ENCODE results near the gene NLGN2.

Gene NLGN2

DNA sequence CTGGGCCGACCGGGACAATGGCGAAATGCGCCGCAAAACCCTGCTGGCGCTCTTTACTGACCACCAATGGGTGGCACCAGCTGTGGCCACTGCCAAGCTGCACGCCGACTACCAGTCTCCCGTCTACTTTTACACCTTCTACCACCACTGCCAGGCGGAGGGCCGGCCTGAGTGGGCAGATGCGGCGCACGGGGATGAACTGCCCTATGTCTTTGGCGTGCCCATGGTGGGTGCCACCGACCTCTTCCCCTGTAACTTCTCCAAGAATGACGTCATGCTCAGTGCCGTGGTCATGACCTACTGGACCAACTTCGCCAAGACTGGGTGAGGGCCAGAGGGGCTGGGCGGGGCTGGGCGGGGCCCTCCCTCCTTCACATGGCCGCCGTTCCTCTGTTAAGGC lies 8.1 kb downstream of the NLGN2 start:
- DNase-seq: no peak

DNA sequence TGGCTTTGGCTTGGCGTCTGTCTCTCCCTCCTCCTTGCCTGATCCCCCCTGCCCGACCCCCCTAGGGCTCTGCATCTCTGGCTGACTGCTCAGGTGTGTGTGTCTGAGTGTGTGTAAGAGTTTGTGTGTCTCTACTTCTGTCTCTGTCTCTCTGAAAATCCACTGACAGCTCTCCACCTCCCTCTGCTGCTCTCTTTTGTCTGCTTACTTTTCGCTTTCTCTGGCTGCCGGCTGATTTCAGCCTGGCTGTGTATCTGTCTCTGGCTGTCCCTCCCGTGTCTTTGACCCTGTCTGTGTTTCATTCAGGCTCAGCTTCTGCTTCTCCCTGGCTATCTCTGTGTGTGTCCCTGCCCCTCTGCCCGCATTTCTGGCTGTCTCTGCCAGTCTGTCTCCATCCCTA lies 8.7 kb downstream of the NLGN2 start:
- no peak for DNase-seq

DNA sequence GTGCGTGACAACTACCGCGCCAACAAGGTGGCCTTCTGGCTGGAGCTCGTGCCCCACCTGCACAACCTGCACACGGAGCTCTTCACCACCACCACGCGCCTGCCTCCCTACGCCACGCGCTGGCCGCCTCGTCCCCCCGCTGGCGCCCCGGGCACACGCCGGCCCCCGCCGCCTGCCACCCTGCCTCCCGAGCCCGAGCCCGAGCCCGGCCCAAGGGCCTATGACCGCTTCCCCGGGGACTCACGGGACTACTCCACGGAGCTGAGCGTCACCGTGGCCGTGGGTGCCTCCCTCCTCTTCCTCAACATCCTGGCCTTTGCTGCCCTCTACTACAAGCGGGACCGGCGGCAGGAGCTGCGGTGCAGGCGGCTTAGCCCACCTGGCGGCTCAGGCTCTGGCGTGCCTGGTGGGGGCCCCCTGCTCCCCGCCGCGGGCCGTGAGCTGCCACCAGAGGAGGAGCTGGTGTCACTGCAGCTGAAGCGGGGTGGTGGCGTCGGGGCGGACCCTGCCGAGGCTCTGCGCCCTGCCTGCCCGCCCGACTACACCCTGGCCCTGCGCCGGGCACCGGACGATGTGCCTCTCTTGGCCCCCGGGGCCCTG lies 9.5 kb downstream of the NLGN2 start:
- DNase-seq: no peak

DNA sequence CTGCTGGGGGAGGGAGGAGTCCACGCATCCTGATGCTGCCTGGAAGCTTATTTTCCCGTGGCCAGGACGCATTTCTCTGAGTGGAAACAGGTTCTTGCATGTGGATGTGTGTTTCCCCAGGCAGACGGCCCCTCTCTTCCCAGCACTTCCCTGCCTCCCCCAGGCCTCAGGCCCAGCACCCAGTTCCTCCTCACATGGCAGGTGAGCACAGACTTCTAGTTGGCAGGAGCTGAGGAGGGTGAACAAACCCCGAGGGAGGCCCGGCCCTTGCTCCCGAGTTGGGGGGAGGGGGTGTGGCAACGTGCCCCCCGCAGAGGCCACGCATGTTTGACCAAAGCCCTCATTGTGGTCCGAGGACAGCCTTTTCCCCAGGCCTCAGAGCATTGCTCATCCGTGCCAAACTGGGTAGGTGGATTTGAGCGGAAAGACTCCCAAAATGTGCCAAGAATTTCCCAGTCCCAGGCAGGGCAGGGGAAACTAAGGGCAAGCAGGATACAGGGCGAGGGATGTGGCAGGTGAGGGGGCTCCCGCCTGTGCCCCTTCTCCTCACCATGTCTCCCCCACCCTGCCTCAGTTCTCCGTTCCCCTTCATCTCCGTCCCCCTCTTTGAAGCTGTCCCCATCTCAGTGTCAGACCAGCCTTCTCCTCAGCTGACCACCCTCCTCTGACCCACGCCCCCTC lies 11.0 kb downstream of the NLGN2 start:
- no peak for DNase-seq

DNA sequence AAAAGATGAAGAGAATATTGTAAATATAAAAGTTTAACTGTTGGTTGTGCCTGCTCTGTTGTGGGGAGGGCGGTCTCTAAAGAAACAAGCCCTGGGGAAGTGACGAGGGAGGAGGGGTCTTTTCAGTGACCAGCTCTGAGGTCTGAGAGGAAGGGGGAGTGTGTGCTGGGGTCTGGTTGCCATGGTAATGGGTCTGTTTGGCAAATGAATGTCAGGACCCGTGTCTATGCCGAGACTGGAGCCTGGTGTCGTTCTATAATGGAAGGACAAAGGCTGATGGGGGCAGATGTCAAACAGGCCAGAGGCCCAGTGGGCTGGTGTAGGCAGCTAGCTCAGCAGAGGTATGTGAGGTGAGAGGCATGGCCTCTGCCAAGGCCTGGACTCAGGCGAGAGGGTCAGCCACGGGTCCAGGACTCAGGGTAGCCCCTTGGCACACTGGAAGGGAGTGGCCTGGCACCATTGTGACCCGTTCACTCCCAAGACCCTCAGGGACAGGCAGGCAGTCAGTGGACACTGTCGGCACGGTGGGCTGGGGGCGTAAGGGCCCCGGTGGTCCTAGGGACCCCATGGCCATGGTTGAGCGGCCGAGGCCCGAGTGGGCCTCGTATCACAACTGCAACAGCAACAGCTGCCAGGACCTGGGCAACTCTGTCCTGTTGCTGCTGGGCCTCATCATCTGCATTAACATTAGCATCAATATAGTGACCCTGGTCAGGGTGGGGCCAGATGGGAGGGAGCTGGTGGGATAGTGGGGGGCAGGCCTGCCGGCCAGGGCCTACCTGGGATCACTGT lies 12.4 kb downstream of the NLGN2 start, which contains the start of gene SPEM1:
Gene SPEM1 (plus strand): TSS at position 506 of the 792 bp plus-strand sequence. CDS start 61 bp downstream, at position 567.
- DNase-seq: no peak

DNA sequence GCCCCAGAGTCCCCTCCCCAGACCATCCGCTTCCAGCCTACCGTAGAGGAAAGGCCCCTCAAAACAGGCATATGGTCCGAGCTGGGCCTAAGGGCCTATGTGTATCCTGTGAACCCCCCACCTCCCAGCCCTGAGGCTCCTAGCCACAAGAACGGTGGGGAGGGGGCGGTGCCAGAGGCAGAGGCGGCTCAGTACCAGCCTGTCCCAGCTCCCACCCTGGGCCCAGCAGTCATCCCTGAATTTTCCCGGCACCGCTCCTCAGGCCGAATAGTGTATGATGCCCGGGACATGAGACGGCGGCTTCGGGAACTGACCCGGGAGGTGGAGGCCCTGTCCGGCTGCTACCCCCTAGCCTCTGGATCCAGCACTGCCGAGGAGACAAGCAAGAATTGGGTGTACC lies 13.5 kb downstream of the NLGN2 start:
- DNase-seq: no peak

DNA sequence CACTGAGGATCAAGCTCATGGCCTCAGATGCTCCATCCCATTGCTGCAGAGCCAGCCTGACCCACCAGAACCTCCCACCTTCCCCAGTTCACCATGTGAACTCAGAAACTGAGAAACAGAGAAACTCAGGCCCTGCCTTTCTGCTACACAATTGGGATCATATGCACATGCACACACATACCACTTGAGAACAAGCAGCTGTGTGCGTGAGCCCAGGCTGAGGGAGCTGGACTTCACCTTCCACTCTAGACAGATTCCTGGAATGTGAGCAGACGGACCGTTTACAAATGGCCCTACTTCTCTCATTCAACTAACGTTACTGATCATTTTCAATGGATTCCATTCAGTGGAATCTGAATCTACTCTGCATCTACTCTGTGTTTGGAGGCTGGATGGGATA lies 16.0 kb downstream of the NLGN2 start:
- no peak for DNase-seq

DNA sequence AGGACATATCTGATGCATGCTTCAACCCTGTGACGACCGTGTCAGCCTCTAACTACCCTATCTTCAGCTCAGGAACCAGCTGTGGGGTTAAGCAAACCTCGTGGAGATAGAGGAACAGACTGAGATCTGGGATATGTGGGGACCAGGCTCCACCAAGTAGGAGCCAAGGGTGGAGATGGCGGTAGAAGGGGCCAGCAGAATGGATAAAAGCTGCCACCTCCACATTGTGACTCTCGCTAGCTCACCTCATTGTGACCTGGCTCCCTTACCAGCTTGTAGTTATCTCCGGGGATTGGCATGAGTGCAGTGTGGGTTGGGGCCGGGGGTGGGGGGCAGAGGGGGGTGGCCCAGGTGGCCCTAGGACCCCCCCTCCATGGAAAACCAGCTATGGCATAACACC lies 17.7 kb downstream of the NLGN2 start, which contains the start of gene SPEM2:
Gene SPEM2 (plus strand): TSS at position 301 of the 400 bp plus-strand sequence. CDS start 73 bp downstream, at position 374.
- no peak for DNase-seq

DNA sequence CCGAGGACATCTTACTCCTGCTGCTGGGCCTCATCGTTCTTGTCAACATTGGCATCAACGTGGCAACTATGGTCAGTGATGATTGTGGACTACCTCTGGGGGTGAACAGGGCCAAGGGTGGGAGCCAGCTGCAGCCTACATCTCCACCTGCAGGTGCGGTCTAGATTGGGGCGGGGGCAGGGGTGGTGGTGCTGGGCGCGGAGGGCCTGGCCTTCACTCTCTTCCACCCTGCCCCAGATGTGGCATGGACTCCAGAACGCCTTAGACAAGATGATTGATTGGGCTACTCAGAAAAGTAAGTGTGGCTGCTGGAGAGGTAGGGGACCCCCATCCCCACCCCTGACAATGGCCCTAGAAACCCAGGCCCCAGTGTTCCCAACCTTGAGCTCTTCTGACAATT lies 18.1 kb downstream of the NLGN2 start:
- DNase-seq: no peak

DNA sequence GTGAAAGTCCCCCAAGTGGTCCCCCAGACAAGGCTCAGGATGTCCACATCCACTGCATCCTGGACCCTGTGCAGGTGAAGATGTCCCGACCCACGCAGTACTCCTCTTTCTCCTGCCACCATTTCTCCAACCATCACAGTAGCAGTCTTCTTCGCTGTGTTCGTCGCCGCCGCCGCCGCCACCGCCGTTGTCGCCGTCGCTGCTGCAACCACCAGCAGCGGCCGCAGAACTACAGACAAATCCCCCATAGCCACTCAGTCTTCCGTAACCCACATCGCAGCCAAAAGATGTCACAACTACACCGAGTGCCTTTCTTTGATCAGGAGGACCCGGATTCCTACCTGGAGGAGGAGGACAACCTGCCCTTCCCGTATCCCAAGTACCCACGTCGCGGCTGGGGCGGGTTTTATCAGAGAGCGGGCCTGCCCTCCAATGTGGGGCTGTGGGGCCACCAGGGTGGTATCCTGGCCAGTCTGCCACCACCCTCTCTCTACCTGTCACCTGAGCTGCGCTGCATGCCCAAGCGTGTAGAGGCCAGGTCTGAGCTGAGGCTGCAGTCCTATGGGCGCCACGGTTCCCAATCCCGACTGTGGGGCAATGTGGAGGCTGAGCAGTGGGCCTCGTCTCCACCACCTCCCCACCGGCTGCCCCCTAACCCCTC lies 18.7 kb downstream of the NLGN2 start:
- DNase-seq: no peak

DNA sequence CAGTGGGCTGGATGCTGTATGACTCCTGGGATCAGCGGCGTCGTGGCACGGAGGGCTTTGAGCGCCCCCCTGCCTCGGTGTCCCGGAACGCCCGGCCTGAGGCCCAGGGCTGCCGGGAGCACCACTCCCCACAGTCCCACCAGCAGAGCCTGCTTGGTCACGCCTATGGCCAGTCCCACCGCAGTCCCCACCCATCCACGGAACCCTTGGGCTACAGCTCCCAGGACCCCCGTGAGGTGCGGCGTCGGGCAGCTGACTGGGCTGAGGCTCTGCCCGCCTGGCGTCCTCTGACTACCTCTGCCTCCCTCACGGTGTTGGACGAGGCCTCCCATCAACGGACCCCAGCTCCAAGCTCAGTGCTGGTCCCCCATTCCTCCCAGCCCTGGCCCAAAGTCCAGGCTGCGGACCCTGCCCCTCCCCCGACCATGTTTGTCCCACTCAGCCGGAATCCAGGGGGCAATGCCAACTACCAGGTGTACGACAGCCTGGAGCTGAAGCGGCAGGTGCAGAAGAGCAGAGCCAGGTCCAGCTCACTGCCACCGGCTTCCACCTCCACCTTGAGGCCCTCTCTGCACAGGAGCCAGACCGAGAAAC lies 19.3 kb downstream of the NLGN2 start:
- DNase-seq: no peak

DNA sequence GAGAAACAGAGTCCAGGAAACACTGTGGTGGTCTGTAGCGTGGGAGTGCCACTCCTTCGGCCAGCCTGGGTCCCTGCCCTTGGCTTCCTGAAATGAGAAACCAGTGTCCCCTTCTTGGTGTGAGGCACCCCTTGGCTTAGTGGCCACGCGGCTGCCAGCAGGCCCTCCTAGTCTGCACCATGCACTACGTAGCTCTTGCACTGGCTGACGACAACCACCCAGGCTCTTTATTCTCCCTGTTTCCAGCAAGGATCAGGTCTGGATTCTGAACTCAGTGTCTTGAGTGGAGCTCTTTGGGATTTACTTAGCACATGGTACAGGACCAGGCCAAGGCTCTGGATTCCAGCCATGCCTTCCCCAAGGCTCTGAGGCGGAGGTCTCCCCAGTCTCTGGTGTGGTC lies 19.9 kb downstream of the NLGN2 start:
- DNase-seq: no peak

DNA sequence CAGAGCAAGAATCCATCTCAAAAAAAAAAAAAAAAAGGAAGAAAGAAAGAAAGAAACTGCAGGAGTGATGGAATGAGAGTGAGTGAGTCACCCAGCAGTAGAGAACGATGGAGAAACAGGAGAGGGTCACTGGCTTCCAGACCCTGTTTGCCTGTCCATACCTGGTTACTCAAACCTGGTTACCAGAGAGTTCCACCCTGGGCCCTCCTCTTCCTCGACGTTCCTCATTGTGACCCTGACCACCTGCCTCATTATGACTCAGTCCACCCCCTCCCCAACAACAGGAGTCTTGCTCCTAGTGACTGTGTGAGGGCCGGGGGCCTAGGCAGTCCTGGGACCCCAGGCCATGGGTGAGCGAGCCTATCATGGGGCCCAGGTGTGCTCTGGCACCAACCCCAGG lies 20.9 kb downstream of the NLGN2 start, which contains the start of gene SPEM3:
Gene SPEM3 (plus strand): TSS at position 301 of the 400 bp plus-strand sequence. CDS start 46 bp downstream, at position 347.
- DNase-seq: no peak

DNA sequence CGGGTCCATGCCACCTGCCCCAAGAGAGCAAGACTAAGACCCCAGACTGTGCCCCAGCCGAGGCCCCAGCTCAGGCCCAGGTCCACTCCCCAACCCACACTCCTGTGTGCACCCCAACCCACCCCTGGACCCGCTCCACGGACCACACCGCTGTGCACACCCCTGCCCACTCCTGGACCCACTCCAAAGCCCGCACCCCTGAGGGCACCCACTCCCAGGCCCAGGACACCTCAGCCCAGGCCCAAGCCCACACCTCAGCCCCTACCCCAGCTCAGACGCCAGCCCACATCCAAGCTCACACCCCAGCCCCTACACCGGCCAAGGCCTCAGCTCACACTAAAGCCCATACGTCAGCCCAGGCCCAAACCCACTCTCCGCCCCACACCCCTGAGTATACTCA lies 22.1 kb downstream of the NLGN2 start:
- no peak for DNase-seq

DNA sequence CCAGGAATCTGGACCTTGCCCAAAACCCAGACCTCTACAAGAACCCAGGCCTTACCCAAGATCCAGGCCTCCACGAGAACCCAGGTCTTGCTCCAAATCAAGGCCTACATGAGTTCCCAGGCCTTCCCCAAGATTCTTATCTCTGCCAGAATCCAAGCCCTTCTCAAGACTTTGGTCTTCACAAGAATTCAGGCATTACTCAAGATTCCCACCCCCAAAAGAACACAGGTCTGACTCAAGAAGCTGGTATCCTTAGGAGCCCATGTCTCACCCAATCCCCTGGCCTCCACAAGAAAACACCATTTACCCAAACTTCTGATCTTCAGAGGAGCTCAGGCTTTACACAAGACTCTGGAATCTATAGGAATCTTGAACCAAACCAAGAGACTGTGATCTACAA lies 23.6 kb downstream of the NLGN2 start:
- DNase-seq: no peak

DNA sequence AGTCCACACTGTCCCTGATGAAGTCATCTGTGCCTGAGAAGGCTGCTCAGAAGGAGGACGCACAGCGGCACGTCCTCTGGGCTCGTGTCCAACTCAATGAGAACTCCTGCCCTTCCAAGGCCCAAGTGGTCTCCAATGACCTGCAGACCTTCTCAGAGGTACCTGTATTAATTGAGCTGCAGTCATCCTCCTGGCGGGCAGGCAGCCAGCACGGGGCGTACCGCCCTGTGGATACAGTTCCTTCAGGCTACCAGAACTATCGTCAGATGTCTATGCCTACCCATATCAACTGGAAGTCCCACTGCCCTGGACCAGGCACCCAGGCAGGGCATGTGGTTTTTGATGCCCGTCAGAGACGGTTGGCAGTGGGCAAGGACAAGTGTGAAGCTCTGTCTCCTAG lies 24.7 kb downstream of the NLGN2 start:
- no peak for DNase-seq

DNA sequence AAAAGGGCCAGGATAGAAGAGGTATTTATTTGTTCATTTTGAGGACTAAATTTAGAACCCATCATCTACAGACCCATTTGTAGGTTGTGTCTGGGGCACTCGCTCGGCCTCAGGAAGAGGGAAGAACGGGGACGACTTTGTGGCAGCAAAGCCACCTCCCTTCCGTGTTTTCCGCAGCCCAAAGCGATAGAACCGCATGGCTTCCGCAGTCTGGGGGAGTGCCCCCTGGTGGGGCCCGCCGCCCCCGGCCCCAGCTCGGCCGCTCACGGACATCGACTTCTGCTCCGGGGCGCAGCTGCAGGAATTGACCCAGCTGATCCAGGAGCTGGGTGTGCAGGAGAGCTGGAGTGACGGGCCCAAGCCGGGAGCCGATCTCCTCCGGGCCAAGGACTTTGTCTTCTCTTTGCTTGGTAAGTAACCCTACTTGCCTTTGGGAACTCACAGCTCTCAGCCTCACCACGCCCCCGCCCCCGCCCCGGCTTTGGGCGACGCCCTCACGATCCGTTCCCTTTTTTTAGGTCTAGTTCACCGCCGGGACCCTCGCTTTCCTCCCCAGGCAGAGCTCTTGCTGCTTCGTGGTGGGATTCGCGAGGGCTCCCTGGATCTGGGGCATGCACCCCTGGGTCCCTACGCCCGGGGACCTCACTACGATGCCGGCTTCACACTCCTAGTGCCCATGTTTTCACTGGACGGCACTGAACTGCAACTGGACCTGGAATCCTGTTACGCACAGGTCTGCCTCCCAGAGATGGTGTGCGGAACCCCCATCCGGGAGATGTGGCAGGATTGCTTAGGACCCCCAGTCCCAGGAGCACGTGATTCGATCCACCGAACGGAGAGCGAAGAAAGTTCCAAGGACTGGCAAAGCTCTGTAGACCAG lies 28.3 kb downstream of the NLGN2 start:
- no peak for DNase-seq

DNA sequence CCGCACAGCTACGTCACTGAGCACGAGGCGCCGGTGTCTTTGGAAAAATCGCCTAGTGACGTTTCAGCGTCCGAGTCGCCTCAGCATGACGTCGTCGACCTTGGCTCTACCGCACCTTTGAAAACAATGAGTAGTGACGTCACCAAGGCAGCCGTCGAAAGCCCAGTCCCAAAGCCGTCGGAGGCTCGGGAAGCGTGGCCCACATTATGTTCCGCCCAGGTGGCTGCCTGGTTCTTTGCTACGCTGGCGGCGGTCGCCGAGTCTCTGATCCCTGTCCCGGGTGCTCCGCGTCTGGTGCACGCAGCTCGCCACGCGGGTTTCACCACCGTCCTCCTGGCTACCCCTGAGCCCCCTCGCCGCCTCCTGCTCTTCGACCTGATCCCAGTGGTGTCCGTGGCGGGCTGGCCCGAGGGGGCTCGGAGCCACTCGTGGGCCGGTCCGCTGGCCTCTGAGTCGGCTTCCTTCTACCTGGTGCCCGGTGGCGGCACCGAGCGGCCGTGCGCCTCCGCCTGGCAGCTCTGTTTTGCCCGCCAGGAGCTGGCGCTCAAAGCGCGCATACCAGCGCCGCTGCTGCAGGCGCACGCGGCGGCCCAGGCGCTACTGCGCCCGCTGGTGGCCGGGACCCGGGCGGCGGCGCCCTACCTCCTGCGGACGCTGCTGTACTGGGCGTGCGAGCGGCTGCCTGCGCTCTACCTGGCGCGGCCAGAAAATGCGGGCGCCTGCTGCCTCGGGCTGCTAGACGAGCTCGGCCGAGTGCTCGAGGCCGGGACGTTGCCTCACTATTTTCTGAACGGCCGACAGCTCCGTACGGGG lies 29.1 kb downstream of the NLGN2 start:
- no peak for DNase-seq

DNA sequence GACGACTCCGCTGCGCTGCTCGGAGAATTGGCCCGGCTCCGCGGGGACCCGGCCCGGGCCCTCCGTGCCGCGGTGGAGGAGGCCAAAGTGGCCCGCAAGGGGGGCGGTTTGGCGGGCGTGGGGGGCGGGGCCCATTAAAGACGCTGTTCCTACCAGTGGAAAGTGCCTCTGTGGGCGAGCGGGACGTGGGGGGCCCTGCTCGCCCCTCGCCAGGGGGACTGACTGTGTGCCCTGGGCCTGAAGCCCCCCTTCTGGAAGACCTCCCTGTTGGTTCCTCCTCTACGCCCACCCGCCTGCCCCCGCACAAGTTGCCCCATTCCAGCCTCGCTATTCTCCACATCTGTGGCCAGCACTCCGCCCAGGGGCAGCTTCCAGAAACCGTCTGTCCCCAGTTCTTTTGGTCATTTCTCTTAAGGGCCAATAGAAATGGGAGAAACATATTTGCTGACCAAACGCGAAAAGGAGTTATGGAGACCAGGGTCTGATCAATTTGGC lies 29.8 kb downstream of the NLGN2 start:
- no peak for DNase-seq

DNA sequence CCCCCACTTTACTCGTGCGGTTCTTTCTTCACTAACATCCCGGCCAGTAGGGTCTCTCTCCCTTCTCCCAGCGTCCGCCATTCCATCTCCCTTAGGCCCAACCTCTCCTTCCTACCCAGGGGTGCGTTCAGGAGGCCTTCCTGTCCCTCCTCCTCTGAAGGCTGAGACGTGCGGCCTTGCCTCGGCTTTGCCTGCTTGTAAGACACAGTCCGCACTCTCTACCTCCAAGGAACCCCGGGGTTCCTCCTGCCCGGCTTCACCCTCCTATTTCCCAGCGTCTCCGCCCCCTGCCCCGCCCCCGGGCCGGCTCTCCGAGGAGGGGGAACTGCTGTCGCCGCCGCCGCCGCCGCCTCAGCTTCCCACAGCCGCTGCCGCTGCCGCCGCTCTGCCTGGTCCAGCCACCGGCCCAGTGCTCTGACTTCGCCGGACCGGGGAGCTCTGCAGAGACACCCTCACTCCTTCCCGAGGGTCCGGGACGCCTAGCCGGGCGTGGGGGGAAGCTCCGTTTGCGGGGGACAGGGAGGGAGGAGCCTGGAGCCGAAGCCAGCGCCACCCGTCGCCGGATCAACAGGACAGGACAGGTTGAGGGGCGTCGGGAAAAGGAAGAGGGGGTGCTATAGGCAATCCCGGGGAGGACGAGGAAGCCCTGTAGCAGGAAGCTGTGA lies 30.4 kb downstream of the NLGN2 start:
- no peak for DNase-seq

All from NCI-H524 treated with DMSO at 0.1 percent for 48 hours (cell line).